A172 (cell line): ENCODE measurements around the gene USP7. TPM values are rescaled to one million over a fixed set of nuclear protein-coding genes. Genes with fewer than 3 reads are reported as not detected.

ENCODE experiments used
- DNase-seq: peaks from one replicate; pipeline ENCODE4 v3.0.0-alpha.2; 2015; ENCODE audit warnings: low spot score
- total RNA-seq: library from RNA; depleted of rRNA; stranded (reverse); fragments of >200 nt; shearing (Covaris generic); gene quantifications from 2 replicates; pipeline ENCODE4 v1.2.3, GENCODE V29; 2014

The USP7 gene
- total RNA-seq, 1 experiment from 2014 or later, result 62.1 TPM

- no peak for DNase-seq
Measured at GRCh38 chr16:8901320-8901861, 62.3 kb downstream of the USP7 start.

- DNase-seq, result no peak
Measured at GRCh38 chr16:8900343-8900742, 63.4 kb downstream of the USP7 start.

- DNase-seq, result no peak
Measured at GRCh38 chr16:8899709-8900317, 63.9 kb downstream of the USP7 start.

GRCh38 chr16:8898660-8899318 lies 64.9 kb downstream of the USP7 start:
- no peak for DNase-seq

GRCh38 chr16:8894736-8895334 lies 68.9 kb downstream of the USP7 start:
- DNase-seq, result no peak

GRCh38 chr16:8893976-8894690 lies 69.6 kb downstream of the USP7 start:
- DNase-seq, result no peak

- DNase-seq, result no peak
Measured at GRCh38 chr16:8893426-8893825, 70.3 kb downstream of the USP7 start.

- no peak for DNase-seq
Measured at GRCh38 chr16:8892101-8892575, 71.6 kb downstream of the USP7 start.

- DNase-seq, result no peak
Measured at GRCh38 chr16:8890549-8890921, 73.2 kb downstream of the USP7 start.

GRCh38 chr16:8889893-8890548 lies 73.7 kb downstream of the USP7 start:
- no peak for DNase-seq

- DNase-seq, result no peak
Measured at GRCh38 chr16:8888951-8889892, 74.5 kb downstream of the USP7 start.

- DNase-seq, result peak; percentile 62
Measured at GRCh38 chr16:8887952-8888560, 75.7 kb downstream of the USP7 start.

GRCh38 chr16:8887431-8887765 lies 76.3 kb downstream of the USP7 start:
- no peak for DNase-seq

- DNase-seq, result no peak
Measured at GRCh38 chr16:8886593-8887430, 76.9 kb downstream of the USP7 start.

- DNase-seq, result peak; percentile 80
Measured at GRCh38 chr16:8885674-8886592, 77.8 kb downstream of the USP7 start.

- DNase-seq, result no peak
Measured at GRCh38 chr16:8882725-8883377, 80.9 kb downstream of the USP7 start.

GRCh38 chr16:8882041-8882617 lies 81.6 kb downstream of the USP7 start, which contains the start of gene LITAFD:
Gene LITAFD, plus strand, starts transcription at chr16:8882351. Its CDS starts 2,005 bp downstream, at chr16:8884356.
- DNase-seq, result no peak
